GM19099 (cell line): ENCODE results near the gene ENPEP.
A peak's percentile ranks its signal among the peaks of the same experiment; 100 is the strongest.

ENCODE experiments used
- POLR2A ChIP-seq: IDR thresholded peaks from 3 replicates; pipeline ENCODE4 v1.6.1; 2011; ENCODE audit warnings: low read depth; ENCODE audit not compliant: insufficient read length; ENCODE audit errors: extremely low read depth

The ENPEP gene

GRCh38 chr4:110550260-110550659 is 74.3 kb downstream of the ENPEP start:
- no peak for TF ChIP-seq POLR2A

- TF ChIP-seq POLR2A = no peak
Measured at GRCh38 chr4:110553197-110553596, 77.2 kb downstream of the ENPEP start.

GRCh38 chr4:110567214-110567613 is 91.3 kb downstream of the ENPEP start:
- TF ChIP-seq POLR2A = no peak

GRCh38 chr4:110586131-110586850 is 110.3 kb downstream of the ENPEP start:
- no peak for TF ChIP-seq POLR2A

GRCh38 chr4:110587666-110588285 is 111.8 kb downstream of the ENPEP start:
- no peak for TF ChIP-seq POLR2A

- no peak for TF ChIP-seq POLR2A
Measured at GRCh38 chr4:110589297-110589696, 113.3 kb downstream of the ENPEP start.

GRCh38 chr4:110595583-110595982 is 119.6 kb downstream of the ENPEP start:
- TF ChIP-seq POLR2A = no peak

- no peak for TF ChIP-seq POLR2A
Measured at GRCh38 chr4:110596431-110596830, 120.5 kb downstream of the ENPEP start.

- TF ChIP-seq POLR2A = no peak
Measured at GRCh38 chr4:110597582-110597981, 121.6 kb downstream of the ENPEP start.

GRCh38 chr4:110602061-110602460 is 126.1 kb downstream of the ENPEP start:
- no peak for TF ChIP-seq POLR2A

GRCh38 chr4:110605077-110605476 is 129.1 kb downstream of the ENPEP start:
- TF ChIP-seq POLR2A = no peak

- no peak for TF ChIP-seq POLR2A
Measured at GRCh38 chr4:110609044-110609750, 133.2 kb downstream of the ENPEP start.

GRCh38 chr4:110610620-110610939 is 134.6 kb downstream of the ENPEP start:
- TF ChIP-seq POLR2A = no peak

GRCh38 chr4:110610940-110611831 is 135.2 kb downstream of the ENPEP start:
- TF ChIP-seq POLR2A = peak; percentile 15

- TF ChIP-seq POLR2A = no peak
Measured at GRCh38 chr4:110611968-110612447, 136.1 kb downstream of the ENPEP start.
